Immature natural killer cell (primary cell): Measurements from ENCODE around the gene AKAP5. TPM values are rescaled to one million over a fixed set of nuclear protein-coding genes. Genes with fewer than 3 reads are reported as not detected.

Experiments
- DNase-seq, 3 donors: peaks; one replicate each; pipeline ENCODE4 v3.0.0; 2022; ENCODE audit warnings: mixed read lengths in 1 of 3
- H3K27ac Mint-ChIP-seq, 6 donors: one replicate each; pipeline ENCODE4 v1.8.0; 2020; ENCODE audit warnings: mixed read lengths in 6 of 6, mild to moderate bottlenecking in 5 of 6, inconsistent platforms in 4 of 6, moderate library complexity in 3 of 6
- H3K27me3 Mint-ChIP-seq, 3 donors: one replicate each; pipeline ENCODE4 v1.8.0; 2020 to 2021; ENCODE audit warnings: low read depth in 3 of 3, mild to moderate bottlenecking in 3 of 3, mixed read lengths in 3 of 3, moderate library complexity in 3 of 3, inconsistent platforms in 1 of 3
- H3K36me3 Mint-ChIP-seq, 3 donors: one replicate each; pipeline ENCODE4 v1.8.0; 2020; ENCODE audit warnings: mixed read lengths in 3 of 3, inconsistent platforms in 2 of 3, mild to moderate bottlenecking in 2 of 3
- H3K4me1 Mint-ChIP-seq, 2 donors: one replicate each; pipeline ENCODE4 v1.8.0; 2020; ENCODE audit warnings: inconsistent platforms in 2 of 2, mild to moderate bottlenecking in 2 of 2, mixed read lengths in 2 of 2, moderate library complexity in 1 of 2
- H3K4me3 Mint-ChIP-seq, 5 donors: one replicate each; pipeline ENCODE4 v1.8.0; 2020; ENCODE audit warnings: mild to moderate bottlenecking in 5 of 5, mixed read lengths in 5 of 5, inconsistent platforms in 3 of 5, moderate library complexity in 3 of 5
- H3K9me3 Mint-ChIP-seq, 6 donors: one replicate each; pipeline ENCODE4 v1.8.0; 2020; ENCODE audit warnings: mild to moderate bottlenecking in 6 of 6, mixed read lengths in 6 of 6, inconsistent platforms in 4 of 6, moderate library complexity in 3 of 6
- polyA plus RNA-seq, 3 donors: library from polyadenylated mRNA; unstranded; fragments of 300-500 nt; fragmentation: Illumina TruSeq; gene quantifications; one replicate each; pipeline ENCODE4 v1.2.3, GENCODE V29; 2021

Gene AKAP5
- polyA plus RNA-seq, 3 donors from 2014 or later, result 1.5 to 5.8 (median 4.2) TPM

- peaks cover 0 to 3% (median 0%) of the 10 kb centered on the region in 6 donors for H3K9me3 Mint-ChIP-seq
- H3K27me3 Mint-ChIP-seq, result peaks cover 13 to 28% (median 28%) of the 10 kb centered on the region in 3 donors
- H3K36me3 Mint-ChIP-seq, result peaks cover 0 to 7% (median 5%) of the 10 kb centered on the region in 3 donors
- H3K4me1 Mint-ChIP-seq, result peaks cover 58 to 73% of the 10 kb centered on the region in 2 donors
- H3K4me3 Mint-ChIP-seq, result peak overlapping the region; percentile 96 to 100 (median 99)
- H3K27ac Mint-ChIP-seq, result peak overlapping the region; percentile 99 to 100 (median 99)
- no peak for DNase-seq
These were observed 36.3 kb downstream of the AKAP5 start for GRCh38 chr14:64501411-64502171.

GRCh38 chr14:64502456-64502855 lies 37.2 kb downstream of the AKAP5 start:
- Mint-ChIP-seq H3K4me1 (peaks cover 63 to 73% of the 10 kb centered on the region in 2 donors), H3K27ac (peak overlapping the region; percentile 99 to 100 (median 99)), H3K9me3 (peaks cover 0 to 3% (median 0%) of the 10 kb centered on the region in 6 donors), H3K27me3 (peaks cover 13 to 28% (median 28%) of the 10 kb centered on the region in 3 donors), H3K36me3 (peaks cover 0 to 5% (median 4%) of the 10 kb centered on the region in 3 donors), H3K4me3 (peak overlapping the region; percentile 96 to 100 (median 99))
- no peak for DNase-seq

GRCh38 chr14:64502887-64503433 lies 37.7 kb downstream of the AKAP5 start:
- Mint-ChIP-seq H3K27me3 (peaks cover 13 to 28% (median 28%) of the 10 kb centered on the region in 3 donors), H3K4me3 (peak overlapping the region; percentile 96 to 100 (median 99)), H3K4me1 (peaks cover 67 to 73% of the 10 kb centered on the region in 2 donors), H3K36me3 (peaks cover 0 to 1% (median under 1%) of the 10 kb centered on the region in 3 donors), H3K9me3 (peaks cover 0 to 3% (median 0%) of the 10 kb centered on the region in 6 donors), H3K27ac (peak overlapping the region; percentile 99 to 100 (median 99))
- no peak for DNase-seq

- peaks cover 0 to 3% (median 0%) of the 10 kb centered on the region in 6 donors for H3K9me3 Mint-ChIP-seq
- H3K27ac Mint-ChIP-seq, result peak within 1 kb of the TSS; percentile 99 to 100 (median 100)
- H3K4me1 Mint-ChIP-seq, result peaks cover 73 to 79% of the 10 kb centered on the region in 2 donors
- no peaks in the 10 kb centered on the region for H3K36me3 Mint-ChIP-seq
- H3K4me3 Mint-ChIP-seq, result peak within 1 kb of the TSS; percentile 96 to 100 (median 99)
- peaks cover 13 to 28% (median 28%) of the 10 kb centered on the region in 3 donors for H3K27me3 Mint-ChIP-seq
- DNase-seq, result peak; percentile 97 to 99 (median 99)
These were observed 38.4 kb downstream of the AKAP5 start, which contains the start of gene ZBTB25 for GRCh38 chr14:64503434-64504309. Gene ZBTB25 (minus strand): TSS chr14:64503838. CDS start chr14:64490533, 13,305 bp downstream.

GRCh38 chr14:64504310-64504896 lies 39.1 kb downstream of the AKAP5 start, which contains the start of gene ZBTB1:
Gene ZBTB1 (plus strand): TSS chr14:64504770. CDS start chr14:64521505, 16,735 bp downstream.
- no peaks in the 10 kb centered on the region for H3K36me3 Mint-ChIP-seq
- H3K27ac Mint-ChIP-seq, result peak within 1 kb of the TSS; percentile 98 to 100 (median 100)
- peaks cover 0 to 3% (median 0%) of the 10 kb centered on the region in 6 donors for H3K9me3 Mint-ChIP-seq
- H3K4me1 Mint-ChIP-seq, result peaks cover 79 to 80% of the 10 kb centered on the region in 2 donors
- DNase-seq, result peak; percentile 91 to 95 (median 93)
- peak within 1 kb of the TSS; percentile 92 to 99 (median 96) for H3K4me3 Mint-ChIP-seq
- H3K27me3 Mint-ChIP-seq, result peaks cover 13 to 30% (median 28%) of the 10 kb centered on the region in 3 donors

GRCh38 chr14:64504897-64505794 lies 39.8 kb downstream of the AKAP5 start:
- Mint-ChIP-seq H3K4me3 (peak overlapping the region; percentile 91 to 97 (median 93)), H3K9me3 (peaks cover 0 to 3% (median 0%) of the 10 kb centered on the region in 6 donors), H3K27me3 (peaks cover 13 to 30% (median 28%) of the 10 kb centered on the region in 3 donors), H3K4me1 (peaks cover 79 to 80% of the 10 kb centered on the region in 2 donors), H3K36me3 (no peaks in the 10 kb centered on the region), H3K27ac (peak overlapping the region; percentile 98 to 100 (median 100))
- DNase-seq, result peak; percentile 83 to 85 (median 84)

- peak; percentile 30 to 33 (median 30) for DNase-seq
- H3K4me1 Mint-ChIP-seq, result peaks cover 80 to 82% of the 10 kb centered on the region in 2 donors
- peak overlapping the region; percentile 95 to 99 (median 98) for H3K27ac Mint-ChIP-seq
- peak overlapping the region; percentile 89 to 97 (median 93) for H3K4me3 Mint-ChIP-seq
- peaks cover 13 to 30% (median 30%) of the 10 kb centered on the region in 3 donors for H3K27me3 Mint-ChIP-seq
- H3K9me3 Mint-ChIP-seq, result peaks cover 0 to 3% (median 0%) of the 10 kb centered on the region in 6 donors
- no peaks in the 10 kb centered on the region for H3K36me3 Mint-ChIP-seq
These were observed 41.4 kb downstream of the AKAP5 start for GRCh38 chr14:64506721-64507120.

- H3K4me1 Mint-ChIP-seq, result peaks cover 73 to 82% of the 10 kb centered on the region in 2 donors
- no peak for DNase-seq
- peak overlapping the region; percentile 89 to 97 (median 93) for H3K4me3 Mint-ChIP-seq
- H3K9me3 Mint-ChIP-seq, result peaks cover 0 to 3% (median 0%) of the 10 kb centered on the region in 6 donors
- peaks cover 13 to 30% (median 30%) of the 10 kb centered on the region in 3 donors for H3K27me3 Mint-ChIP-seq
- no peaks in the 10 kb centered on the region for H3K36me3 Mint-ChIP-seq
- peak overlapping the region; percentile 19 to 99 (median 98) for H3K27ac Mint-ChIP-seq
These were observed 42.3 kb downstream of the AKAP5 start for GRCh38 chr14:64507376-64508156.

GRCh38 chr14:64508215-64508776 lies 43.0 kb downstream of the AKAP5 start:
- H3K27ac Mint-ChIP-seq, result peak overlapping the region; percentile 14 to 99 (median 64)
- H3K9me3 Mint-ChIP-seq, result peaks cover 0 to 3% (median 0%) of the 10 kb centered on the region in 6 donors
- H3K4me3 Mint-ChIP-seq, result peak overlapping the region in 2 of 5 donors; percentile 89 to 96
- no peaks in the 10 kb centered on the region for H3K36me3 Mint-ChIP-seq
- H3K4me1 Mint-ChIP-seq, result peaks cover 71 to 83% of the 10 kb centered on the region in 2 donors
- DNase-seq, result no peak
- peaks cover 13 to 28% (median 27%) of the 10 kb centered on the region in 3 donors for H3K27me3 Mint-ChIP-seq

GRCh38 chr14:64509036-64509435 lies 43.7 kb downstream of the AKAP5 start:
- Mint-ChIP-seq H3K4me3 (peak overlapping the region in 3 of 5 donors; percentile 24 to 46 (median 26)), H3K36me3 (no peaks in the 10 kb centered on the region), H3K27me3 (peaks cover 10 to 22% (median 22%) of the 10 kb centered on the region in 3 donors), H3K4me1 (peaks cover 75 to 90% of the 10 kb centered on the region in 2 donors), H3K9me3 (peaks cover 0 to 2% (median 0%) of the 10 kb centered on the region in 6 donors), H3K27ac (peak overlapping the region in 2 of 6 donors; percentile 53 to 64)
- DNase-seq, result no peak
